ENCODE data around the gene PLEKHG4. TPM values are rescaled to one million over a fixed set of nuclear protein-coding genes. Genes with fewer than 3 reads are reported as not detected.

PLEKHG4 gene
- total RNA-seq, 1 experiment from 2014 or later: 13.9 TPM

GRCh38 chr16:67286441-67287235 lies 7.3 kb downstream of the PLEKHG4 start:
- Mint-ChIP-seq H3K36me3 (ENCODE audit: insufficient read depth in 1 of 3, low read depth in 3 of 3) (peaks cover 0 to 7% (median 0%) of the 10 kb centered on the region in 3 experiments; a peak in 2 of 7 replicates), H3K4me1 (0 out of 4 replicates have a peak, but pooled peaks cover 0 to 2% of the 10 kb centered on the region in 2 experiments), H3K27ac (no peak overlapping the region; a peak in 1 of 7 replicates), H3K27me3 (ENCODE audit: low read depth) (peaks cover 4% of the 10 kb centered on the region; the same call in 1 of the 2 replicates), H3K9me3 (no peaks in the 10 kb centered on the region), H3K4me3 (no peak overlapping the region)
- Histone ChIP-seq H3K56ac (ENCODE audit: insufficient read length, low read depth, low read length) (no peak overlapping the region), H3K14ac (ENCODE audit: insufficient read depth, low read length) (no peak overlapping the region; the same call in 1 of the 2 replicates), H2BK15ac (ENCODE audit: low read depth, low read length) (no peak overlapping the region), H3K27me3 (ENCODE audit: insufficient read depth, low read length) (no peaks in the 10 kb centered on the region), H3K4me1 (ENCODE audit: insufficient read depth, low read length) (no peaks in the 10 kb centered on the region), H4K91ac (ENCODE audit: insufficient read length, low read depth, low read length) (no peak overlapping the region), H3K79me1 (ENCODE audit: insufficient read depth, low read depth, low read length, poor library complexity, severe bottlenecking) (no peaks in the 10 kb centered on the region), H3K9me3 (ENCODE audit: control insufficient read depth, low read depth, low read length) (no peaks in the 10 kb centered on the region), H2BK5ac (ENCODE audit: insufficient read length, low read length) (no peak overlapping the region), H2AFZ (ENCODE audit: low read length) (no peak overlapping the region), H3K4ac (ENCODE audit: low read depth, low read length) (no peak overlapping the region), H4K8ac (replicated peaks; ENCODE audit: insufficient read length, low read depth, low read length) (no peak overlapping the region), H3K9ac (ENCODE audit: extremely low read depth, insufficient read length, low read length) (no peak overlapping the region), H3K4me2 (ENCODE audit: insufficient read depth, insufficient read length, low read length) (no peak overlapping the region), H3T11ph (ENCODE audit: low read length) (no peak overlapping the region), H4K20me1 (ENCODE audit: control insufficient read depth, insufficient read depth, insufficient read length) (no peaks in the 10 kb centered on the region), H2BK120ac (ENCODE audit: low read depth, low read length, poor library complexity, severe bottlenecking) (no peak overlapping the region), H3K23ac (ENCODE audit: insufficient read length, low read depth, low read length) (no peak overlapping the region), H3K18ac (ENCODE audit: insufficient read length, low read depth, low read length) (no peak overlapping the region), H3K23me2 (ENCODE audit: insufficient read length, low read depth, low read length, poor library complexity, severe bottlenecking) (no peaks in the 10 kb centered on the region), H3K79me2 (ENCODE audit: insufficient read depth, low read length) (no peaks in the 10 kb centered on the region), H4K5ac (ENCODE audit: insufficient read length, low read depth, low read length) (no peak overlapping the region), H2AK5ac (ENCODE audit: insufficient read length, low read length) (no peak overlapping the region), H2BK12ac (ENCODE audit: insufficient read length, low read depth, low read length) (no peak overlapping the region), H2BK20ac (ENCODE audit: low read depth, low read length, poor library complexity, severe bottlenecking) (no peak overlapping the region), H3K27ac (ENCODE audit: insufficient read length, low read depth, low read length) (no peak overlapping the region)
- TF ChIP-seq CTCF (conservative IDR thresholded peaks at IDR 0.05): no peak
- no CpG with 5 or more reads among the region's 28 CpGs for WGBS (ENCODE audit: extremely low coverage, insufficient read length, low lambda C conversion rate)
- DNase-seq: no peak

Data from H9 (cell line).